NCI-H146 (cell line): Measurements from ENCODE around the gene MYL3.
A peak's percentile ranks its signal among the peaks of the same experiment; 100 is the strongest.
"Not testable (repeated sequence)": the region's sequence is repeated elsewhere in the genome, so short reads cannot be mapped to it uniquely, and the experiment has no call there.

ENCODE experiments used
- DNase-seq: peaks from one replicate; lab custom pipeline; 2025; lab: John Stamatoyannopoulos, UW

The MYL3 gene

GRCh38 chr3:46863261-46863782 lies at the start of gene MYL3:
MYL3 (minus strand) TSS chr3:46863444; CDS start chr3:46863390, 54 bp downstream.
- DNase-seq = no peak

GRCh38 chr3:46912986-46913385 lies 49.7 kb upstream of the MYL3 start:
- DNase-seq = no peak

GRCh38 chr3:46910914-46911313 lies 47.7 kb upstream of the MYL3 start:
- not testable (repeated sequence) for DNase-seq

GRCh38 chr3:46910166-46910760 lies 47.0 kb upstream of the MYL3 start:
- no peak for DNase-seq

- DNase-seq = peak; percentile 75
Observed at GRCh38 chr3:46909535-46910161, 46.4 kb upstream of the MYL3 start.

- no peak for DNase-seq
Observed at GRCh38 chr3:46908986-46909534, 45.8 kb upstream of the MYL3 start.

- no peak for DNase-seq
Observed at GRCh38 chr3:46908294-46908985, 45.2 kb upstream of the MYL3 start.

GRCh38 chr3:46907960-46908293 lies 44.7 kb upstream of the MYL3 start:
- DNase-seq = no peak

GRCh38 chr3:46907271-46907670 lies 44.0 kb upstream of the MYL3 start:
- no peak for DNase-seq

- DNase-seq = no peak
Observed at GRCh38 chr3:46906471-46907058, 43.3 kb upstream of the MYL3 start.

- no peak for DNase-seq
Observed at GRCh38 chr3:46905661-46906451, 42.6 kb upstream of the MYL3 start.

- DNase-seq = no peak
Observed at GRCh38 chr3:46905213-46905560, 41.9 kb upstream of the MYL3 start.

GRCh38 chr3:46904303-46905212 lies 41.3 kb upstream of the MYL3 start:
- DNase-seq = no peak

- no peak for DNase-seq
Observed at GRCh38 chr3:46903341-46904302, 40.4 kb upstream of the MYL3 start.

- DNase-seq = no peak
Observed at GRCh38 chr3:46902188-46902631, 39.0 kb upstream of the MYL3 start.

- no peak for DNase-seq
Observed at GRCh38 chr3:46901591-46902187, 38.4 kb upstream of the MYL3 start.

- no peak for DNase-seq
Observed at GRCh38 chr3:46901061-46901460, 37.8 kb upstream of the MYL3 start.

- no peak for DNase-seq
Observed at GRCh38 chr3:46900356-46900755, 37.1 kb upstream of the MYL3 start.

GRCh38 chr3:46900007-46900292 lies 36.7 kb upstream of the MYL3 start:
- DNase-seq = peak; percentile 78
